WTC11 (cell line): Measurements from ENCODE around the gene TFDP1. TPM values are rescaled to one million over a fixed set of nuclear protein-coding genes. Genes with fewer than 3 reads are reported as not detected.

Experiments
- ATAC-seq: fragments of 200-7000 bp; cut with Tn5 transposase; 2 replicates; pipeline ENCODE4 v1.10.0; 2021; ENCODE audit warnings: mild to moderate bottlenecking, moderate library complexity
- CTCF ChIA-PET: fragments of 300-600 bp; sonication (Branson Sonifier 250); formaldehyde crosslinking; loops from one replicate; lab custom pipeline; 2021; ENCODE audit warnings: antibody characterized with exemption; lab: Charles Lee
- POLR2A ChIA-PET: fragments of 350-600 bp; sonication (Branson Sonifier 250); formaldehyde crosslinking; loops from one replicate; lab custom pipeline; 2021; ENCODE audit warnings: antibody characterized with exemption; lab: Charles Lee
- DNase-seq: peaks from one replicate; pipeline ENCODE4 v3.0.0; 2021; ENCODE audit warnings: low spot score
- H3K27ac Mint-ChIP-seq: 2 replicates; pipeline ENCODE4 v1.8.0; 2021; ENCODE audit warnings: mixed read lengths
- H3K27me3 Mint-ChIP-seq: 2 replicates; pipeline ENCODE4 v1.8.0; 2021; ENCODE audit warnings: low read depth, mild to moderate bottlenecking, moderate library complexity, mixed read lengths
- H3K36me3 Mint-ChIP-seq: 2 replicates; pipeline ENCODE4 v1.8.0; 2021; ENCODE audit warnings: mixed read lengths
- H3K4me1 Mint-ChIP-seq: 2 replicates; pipeline ENCODE4 v1.8.0; 2022; ENCODE audit warnings: mixed read lengths
- H3K4me3 Mint-ChIP-seq: 2 replicates; pipeline ENCODE4 v1.8.0; 2021; ENCODE audit warnings: mild to moderate bottlenecking, moderate library complexity, mixed read lengths
- H3K9me3 Mint-ChIP-seq: 2 replicates; pipeline ENCODE4 v1.8.0; 2021; ENCODE audit warnings: mixed read lengths
- ATF1 ChIP-seq: sonication (generic); formaldehyde crosslinking; IDR thresholded peaks from 2 replicates; pipeline ENCODE4 v1.8.1; 2023; ENCODE audit warnings: mild to moderate bottlenecking, moderate library complexity, missing genetic modification reagents
- CBFB ChIP-seq: sonication (generic); formaldehyde crosslinking; IDR thresholded peaks from 2 replicates; pipeline ENCODE4 v1.8.1; 2022; ENCODE audit warnings: mild to moderate bottlenecking, low read depth, missing genetic modification reagents
- CREB1 ChIP-seq: sonication (generic); formaldehyde crosslinking; IDR thresholded peaks from 2 replicates; pipeline ENCODE4 v1.8.0; 2023; ENCODE audit warnings: mild to moderate bottlenecking, missing genetic modification reagents
- EMX1 ChIP-seq: fragments of 250-450 bp; sonication (Bioruptor Pico); IDR thresholded peaks from 2 replicates; pipeline ENCODE4 v1.8.0; 2021; ENCODE audit warnings: mild to moderate bottlenecking
- FOXP1 ChIP-seq: sonication (generic); formaldehyde crosslinking; IDR thresholded peaks from 2 replicates; pipeline ENCODE4 v1.8.0; 2022; ENCODE audit warnings: missing genetic modification reagents, mild to moderate bottlenecking, moderate library complexity, borderline replicate concordance
- JUN ChIP-seq: sonication (generic); formaldehyde crosslinking; IDR thresholded peaks from 2 replicates; pipeline ENCODE4 v1.8.0; 2023; ENCODE audit warnings: mild to moderate bottlenecking, missing genetic modification reagents
- NR1H2 ChIP-seq: sonication (generic); formaldehyde crosslinking; IDR thresholded peaks from 2 replicates; pipeline ENCODE4 v1.9.0; 2021; ENCODE audit warnings: mild to moderate bottlenecking, moderate library complexity, missing genetic modification reagents
- SMAD4 ChIP-seq: sonication (generic); formaldehyde crosslinking; IDR thresholded peaks from 2 replicates; pipeline ENCODE4 v1.8.0; 2022; ENCODE audit warnings: mild to moderate bottlenecking, missing genetic modification reagents
- TCF7 ChIP-seq: sonication (generic); formaldehyde crosslinking; IDR thresholded peaks from 2 replicates; pipeline ENCODE4 v1.8.0; 2022; ENCODE audit warnings: mild to moderate bottlenecking, low read depth, missing genetic modification reagents, moderate library complexity
- TP53 ChIP-seq: sonication (generic); formaldehyde crosslinking; IDR thresholded peaks from 2 replicates; pipeline ENCODE4 v1.8.1; 2023; ENCODE audit warnings: mild to moderate bottlenecking, missing genetic modification reagents
- ZBTB21 ChIP-seq: sonication (generic); formaldehyde crosslinking; IDR thresholded peaks from 2 replicates; pipeline ENCODE4 v1.8.1; 2023; ENCODE audit warnings: mild to moderate bottlenecking, missing genetic modification reagents, borderline replicate concordance
- ZNF138 ChIP-seq: sonication (generic); formaldehyde crosslinking; conservative IDR thresholded peaks from 2 replicates; pipeline ENCODE4 v1.8.1; 2022; ENCODE audit warnings: mild to moderate bottlenecking, moderate library complexity, missing genetic modification reagents
- ZNF232 ChIP-seq: sonication (generic); formaldehyde crosslinking; IDR thresholded peaks from 2 replicates; pipeline ENCODE4 v1.8.0; 2022; ENCODE audit warnings: mild to moderate bottlenecking, missing genetic modification reagents
- ZNF671 ChIP-seq: fragments of 250-450 bp; sonication (Bioruptor Pico); IDR thresholded peaks from 2 replicates; pipeline ENCODE4 v1.8.0; 2021; ENCODE audit warnings: mild to moderate bottlenecking
- total RNA-seq: library from RNA; stranded (reverse); gene quantifications from 3 replicates; pipeline ENCODE4 v1.2.3, GENCODE V29; 2021
- TF ChIP-seq, protein P1 (sequence below): fragments of 250-450 bp; sonication (Bioruptor Pico); IDR thresholded peaks from 2 replicates; pipeline ENCODE4 v1.9.0; 2021; ENCODE audit warnings: moderate library complexity, mild to moderate bottlenecking, inconsistent platforms, borderline replicate concordance
- TF ChIP-seq, protein P2 (sequence below): sonication (generic); formaldehyde crosslinking; IDR thresholded peaks from 2 replicates; pipeline ENCODE4 v1.8.1; 2023; ENCODE audit warnings: mild to moderate bottlenecking, missing genetic modification reagents
- TF ChIP-seq, protein P3 (sequence below): sonication (generic); formaldehyde crosslinking; IDR thresholded peaks from 2 replicates; pipeline ENCODE4 v1.8.1; 2023; ENCODE audit warnings: mild to moderate bottlenecking, missing genetic modification reagents, moderate library complexity
- TF ChIP-seq, protein P4 (sequence below): fragments of 250-450 bp; sonication (Bioruptor Pico); IDR thresholded peaks from 2 replicates; pipeline ENCODE4 v1.9.0; 2021; ENCODE audit warnings: mild to moderate bottlenecking
- TF ChIP-seq, protein P5 (sequence below): sonication (generic); formaldehyde crosslinking; IDR thresholded peaks from 2 replicates; pipeline ENCODE4 v1.8.0; 2022; ENCODE audit warnings: mild to moderate bottlenecking, missing genetic modification reagents
- TF ChIP-seq, protein P6 (sequence below): fragments of 250-450 bp; sonication (Bioruptor Pico); conservative IDR thresholded peaks from 2 replicates; pipeline ENCODE4 v1.9.0; 2021; ENCODE audit warnings: mild to moderate bottlenecking
- TF ChIP-seq, protein P7 (sequence below): sonication (generic); formaldehyde crosslinking; conservative IDR thresholded peaks from 2 replicates; pipeline ENCODE4 v1.8.1; 2023; ENCODE audit warnings: mild to moderate bottlenecking, low read depth, missing genetic modification reagents, moderate library complexity

Gene TFDP1
- total RNA-seq, 1 experiment from 2014 or later: 61.2 TPM

DNA sequence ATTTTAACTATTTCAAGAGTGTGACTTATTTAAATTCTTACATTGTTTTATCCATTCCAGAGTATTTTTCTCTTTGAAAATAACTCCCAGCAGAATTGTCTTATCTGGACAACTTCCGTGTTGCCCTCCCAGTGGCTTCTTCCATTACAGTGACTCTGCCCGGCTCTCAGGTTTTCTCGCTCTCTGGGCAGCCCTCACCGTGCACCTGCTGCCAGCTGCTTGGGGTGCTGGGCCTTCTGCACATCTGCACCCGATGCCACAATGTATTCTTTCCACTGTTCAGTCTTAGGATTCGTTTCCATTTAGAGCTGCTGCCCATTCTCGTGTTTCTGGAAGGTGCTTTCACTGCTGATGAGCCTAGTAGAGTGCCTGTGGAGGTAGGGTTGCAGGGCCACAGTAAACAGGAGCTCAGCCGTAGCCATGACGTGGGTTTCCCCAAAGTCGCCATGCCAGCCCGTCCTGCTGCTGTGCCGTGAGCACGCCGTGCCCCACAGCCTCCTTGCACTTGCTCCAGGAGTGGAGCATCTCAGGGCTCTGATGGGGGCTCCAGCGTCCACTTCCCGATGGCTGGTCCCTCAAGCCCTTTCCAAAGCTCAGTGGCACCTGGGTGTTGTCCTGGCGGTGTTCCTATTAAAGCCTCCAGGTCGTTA lies 48.0 kb upstream of the TFDP1 start:
- ATAC-seq: no peak
- H3K4me3 Mint-ChIP-seq: no peak overlapping the region
- peaks cover 12% of the 10 kb centered on the region for H3K4me1 Mint-ChIP-seq
- no peak for TF ChIP-seq TP53 (CRISPR knock-in tag)
- no peak for TF ChIP-seq CREB1 (CRISPR knock-in tag)
- no peak for TF ChIP-seq ZNF671 (CRISPR knock-in tag)
- TF ChIP-seq SMAD4 (CRISPR knock-in tag): no peak
- TF ChIP-seq ZNF138 (CRISPR knock-in tag): no peak
- TF ChIP-seq JUN (CRISPR knock-in tag): no peak
- no peak for TF ChIP-seq ATF1 (CRISPR knock-in tag)
- TF ChIP-seq, protein P1, sequence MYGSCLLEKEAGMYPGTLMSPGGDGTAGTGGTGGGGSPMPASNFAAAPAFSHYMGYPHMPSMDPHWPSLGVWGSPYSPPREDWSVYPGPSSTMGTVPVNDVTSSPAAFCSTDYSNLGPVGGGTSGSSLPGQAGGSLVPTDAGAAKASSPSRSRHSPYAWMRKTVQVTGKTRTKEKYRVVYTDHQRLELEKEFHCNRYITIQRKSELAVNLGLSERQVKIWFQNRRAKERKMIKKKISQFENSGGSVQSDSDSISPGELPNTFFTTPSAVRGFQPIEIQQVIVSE (CRISPR knock-in tag): no peak
- no peaks in the 10 kb centered on the region for H3K9me3 Mint-ChIP-seq
- peaks cover 13% of the 10 kb centered on the region for H3K36me3 Mint-ChIP-seq
- ChIA-PET POLR2A (no interaction called here), CTCF (interaction anchor here (1.0 kb wide), 1 partner anchor 25 kb away, joined by 5 read pairs; no protein-coding TSS in a partner anchor)
- no peaks in the 10 kb centered on the region for H3K27me3 Mint-ChIP-seq
- DNase-seq: no peak
- H3K27ac Mint-ChIP-seq: no peak overlapping the region; the same call in 1 of the 2 replicates

DNA sequence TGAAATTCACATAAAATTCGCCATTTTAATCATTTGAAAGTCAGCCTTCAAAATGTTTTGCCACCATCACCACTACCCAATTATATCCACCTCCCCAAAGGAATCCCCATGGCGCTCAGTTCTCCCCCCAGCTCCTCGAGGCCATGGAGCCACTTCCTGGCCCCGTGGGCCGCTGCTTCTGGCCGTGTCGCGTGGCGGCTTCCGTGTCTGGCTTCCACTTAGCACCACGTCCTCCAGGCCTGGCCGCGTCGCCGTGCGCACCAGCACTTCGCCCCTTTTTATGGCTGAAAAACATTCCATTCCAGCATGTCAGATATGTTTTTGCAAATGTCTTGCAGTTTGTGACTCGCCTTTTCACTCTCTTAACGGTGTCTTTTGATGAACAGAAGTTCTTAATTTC lies 47.3 kb upstream of the TFDP1 start:
- no peak for ATAC-seq
- ChIA-PET POLR2A (no interaction called here), CTCF (interaction anchor here (1.0 kb wide), 2 partner anchors 25 kb away, joined by 3 to 5 read pairs; no protein-coding TSS in a partner anchor)
- H3K27ac Mint-ChIP-seq: peak overlapping the region; percentile 67; the same call in 1 of the 2 replicates
- DNase-seq: no peak
- peaks cover 13% of the 10 kb centered on the region for H3K36me3 Mint-ChIP-seq
- no peak overlapping the region for H3K4me3 Mint-ChIP-seq
- H3K4me1 Mint-ChIP-seq: peaks cover 6% of the 10 kb centered on the region
- no peaks in the 10 kb centered on the region for H3K27me3 Mint-ChIP-seq
- H3K9me3 Mint-ChIP-seq: no peaks in the 10 kb centered on the region
- no peak for TF ChIP-seq FOXP1 (CRISPR knock-in tag)
- no peak for TF ChIP-seq ZBTB21 (CRISPR knock-in tag)
- TF ChIP-seq, protein P2, sequence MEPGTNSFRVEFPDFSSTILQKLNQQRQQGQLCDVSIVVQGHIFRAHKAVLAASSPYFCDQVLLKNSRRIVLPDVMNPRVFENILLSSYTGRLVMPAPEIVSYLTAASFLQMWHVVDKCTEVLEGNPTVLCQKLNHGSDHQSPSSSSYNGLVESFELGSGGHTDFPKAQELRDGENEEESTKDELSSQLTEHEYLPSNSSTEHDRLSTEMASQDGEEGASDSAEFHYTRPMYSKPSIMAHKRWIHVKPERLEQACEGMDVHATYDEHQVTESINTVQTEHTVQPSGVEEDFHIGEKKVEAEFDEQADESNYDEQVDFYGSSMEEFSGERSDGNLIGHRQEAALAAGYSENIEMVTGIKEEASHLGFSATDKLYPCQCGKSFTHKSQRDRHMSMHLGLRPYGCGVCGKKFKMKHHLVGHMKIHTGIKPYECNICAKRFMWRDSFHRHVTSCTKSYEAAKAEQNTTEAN (CRISPR knock-in tag): no peak
- TF ChIP-seq, protein P3, sequence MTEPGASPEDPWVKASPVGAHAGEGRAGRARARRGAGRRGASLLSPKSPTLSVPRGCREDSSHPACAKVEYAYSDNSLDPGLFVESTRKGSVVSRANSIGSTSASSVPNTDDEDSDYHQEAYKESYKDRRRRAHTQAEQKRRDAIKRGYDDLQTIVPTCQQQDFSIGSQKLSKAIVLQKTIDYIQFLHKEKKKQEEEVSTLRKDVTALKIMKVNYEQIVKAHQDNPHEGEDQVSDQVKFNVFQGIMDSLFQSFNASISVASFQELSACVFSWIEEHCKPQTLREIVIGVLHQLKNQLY (CRISPR knock-in tag): no peak
- no peak for TF ChIP-seq ZNF232 (CRISPR knock-in tag)
- no peak for TF ChIP-seq ATF1 (CRISPR knock-in tag)
- TF ChIP-seq, protein P1 (CRISPR knock-in tag): no peak
- TF ChIP-seq NR1H2 (CRISPR knock-in tag): no peak
- TF ChIP-seq TCF7 (CRISPR knock-in tag): no peak
- TF ChIP-seq, protein P4, sequence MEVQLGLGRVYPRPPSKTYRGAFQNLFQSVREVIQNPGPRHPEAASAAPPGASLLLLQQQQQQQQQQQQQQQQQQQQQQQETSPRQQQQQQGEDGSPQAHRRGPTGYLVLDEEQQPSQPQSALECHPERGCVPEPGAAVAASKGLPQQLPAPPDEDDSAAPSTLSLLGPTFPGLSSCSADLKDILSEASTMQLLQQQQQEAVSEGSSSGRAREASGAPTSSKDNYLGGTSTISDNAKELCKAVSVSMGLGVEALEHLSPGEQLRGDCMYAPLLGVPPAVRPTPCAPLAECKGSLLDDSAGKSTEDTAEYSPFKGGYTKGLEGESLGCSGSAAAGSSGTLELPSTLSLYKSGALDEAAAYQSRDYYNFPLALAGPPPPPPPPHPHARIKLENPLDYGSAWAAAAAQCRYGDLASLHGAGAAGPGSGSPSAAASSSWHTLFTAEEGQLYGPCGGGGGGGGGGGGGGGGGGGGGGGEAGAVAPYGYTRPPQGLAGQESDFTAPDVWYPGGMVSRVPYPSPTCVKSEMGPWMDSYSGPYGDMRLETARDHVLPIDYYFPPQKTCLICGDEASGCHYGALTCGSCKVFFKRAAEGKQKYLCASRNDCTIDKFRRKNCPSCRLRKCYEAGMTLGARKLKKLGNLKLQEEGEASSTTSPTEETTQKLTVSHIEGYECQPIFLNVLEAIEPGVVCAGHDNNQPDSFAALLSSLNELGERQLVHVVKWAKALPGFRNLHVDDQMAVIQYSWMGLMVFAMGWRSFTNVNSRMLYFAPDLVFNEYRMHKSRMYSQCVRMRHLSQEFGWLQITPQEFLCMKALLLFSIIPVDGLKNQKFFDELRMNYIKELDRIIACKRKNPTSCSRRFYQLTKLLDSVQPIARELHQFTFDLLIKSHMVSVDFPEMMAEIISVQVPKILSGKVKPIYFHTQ (CRISPR knock-in tag): no peak
- TF ChIP-seq, protein P5, sequence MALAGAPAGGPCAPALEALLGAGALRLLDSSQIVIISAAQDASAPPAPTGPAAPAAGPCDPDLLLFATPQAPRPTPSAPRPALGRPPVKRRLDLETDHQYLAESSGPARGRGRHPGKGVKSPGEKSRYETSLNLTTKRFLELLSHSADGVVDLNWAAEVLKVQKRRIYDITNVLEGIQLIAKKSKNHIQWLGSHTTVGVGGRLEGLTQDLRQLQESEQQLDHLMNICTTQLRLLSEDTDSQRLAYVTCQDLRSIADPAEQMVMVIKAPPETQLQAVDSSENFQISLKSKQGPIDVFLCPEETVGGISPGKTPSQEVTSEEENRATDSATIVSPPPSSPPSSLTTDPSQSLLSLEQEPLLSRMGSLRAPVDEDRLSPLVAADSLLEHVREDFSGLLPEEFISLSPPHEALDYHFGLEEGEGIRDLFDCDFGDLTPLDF: no peak
- no peak for TF ChIP-seq EMX1 (CRISPR knock-in tag)
- TF ChIP-seq, protein P6, sequence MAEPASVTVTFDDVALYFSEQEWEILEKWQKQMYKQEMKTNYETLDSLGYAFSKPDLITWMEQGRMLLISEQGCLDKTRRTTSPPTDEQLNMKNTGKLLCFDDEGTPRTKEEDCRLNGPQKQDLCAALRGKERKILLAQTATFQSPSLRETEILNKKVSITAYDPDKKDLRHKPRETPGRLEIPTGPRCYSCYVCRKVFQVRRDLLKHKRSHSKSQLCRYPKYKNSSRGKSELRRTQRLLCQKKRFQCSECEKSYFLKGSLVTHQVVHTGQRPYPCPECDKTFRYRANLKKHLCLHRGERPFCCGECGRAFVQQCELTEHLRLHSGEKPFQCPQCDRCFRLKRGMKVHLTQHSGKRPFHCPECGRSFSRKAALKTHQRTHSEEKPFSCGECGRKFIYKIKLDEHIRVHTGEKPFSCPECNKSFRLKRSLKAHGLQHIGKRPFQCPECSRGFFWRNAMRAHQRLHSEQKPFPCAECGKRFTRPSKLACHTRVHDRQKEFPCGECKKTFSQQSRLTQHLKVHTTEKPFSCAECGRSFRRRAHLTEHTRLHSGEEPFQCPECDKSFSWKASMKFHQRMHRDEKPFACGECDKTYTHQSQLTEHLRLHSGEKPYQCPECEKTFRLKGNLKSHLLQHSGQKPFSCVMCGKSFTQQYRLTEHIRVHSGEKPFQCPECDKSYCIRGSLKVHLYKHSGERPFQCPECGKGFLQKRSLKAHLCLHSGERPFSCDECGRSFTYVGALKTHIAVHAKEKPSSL (CRISPR knock-in tag): no peak
- TF ChIP-seq, protein P7, sequence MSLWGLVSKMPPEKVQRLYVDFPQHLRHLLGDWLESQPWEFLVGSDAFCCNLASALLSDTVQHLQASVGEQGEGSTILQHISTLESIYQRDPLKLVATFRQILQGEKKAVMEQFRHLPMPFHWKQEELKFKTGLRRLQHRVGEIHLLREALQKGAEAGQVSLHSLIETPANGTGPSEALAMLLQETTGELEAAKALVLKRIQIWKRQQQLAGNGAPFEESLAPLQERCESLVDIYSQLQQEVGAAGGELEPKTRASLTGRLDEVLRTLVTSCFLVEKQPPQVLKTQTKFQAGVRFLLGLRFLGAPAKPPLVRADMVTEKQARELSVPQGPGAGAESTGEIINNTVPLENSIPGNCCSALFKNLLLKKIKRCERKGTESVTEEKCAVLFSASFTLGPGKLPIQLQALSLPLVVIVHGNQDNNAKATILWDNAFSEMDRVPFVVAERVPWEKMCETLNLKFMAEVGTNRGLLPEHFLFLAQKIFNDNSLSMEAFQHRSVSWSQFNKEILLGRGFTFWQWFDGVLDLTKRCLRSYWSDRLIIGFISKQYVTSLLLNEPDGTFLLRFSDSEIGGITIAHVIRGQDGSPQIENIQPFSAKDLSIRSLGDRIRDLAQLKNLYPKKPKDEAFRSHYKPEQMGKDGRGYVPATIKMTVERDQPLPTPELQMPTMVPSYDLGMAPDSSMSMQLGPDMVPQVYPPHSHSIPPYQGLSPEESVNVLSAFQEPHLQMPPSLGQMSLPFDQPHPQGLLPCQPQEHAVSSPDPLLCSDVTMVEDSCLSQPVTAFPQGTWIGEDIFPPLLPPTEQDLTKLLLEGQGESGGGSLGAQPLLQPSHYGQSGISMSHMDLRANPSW (CRISPR knock-in tag): no peak
- no peak for TF ChIP-seq CBFB
